ENCODE measurements around the gene CLEC18C.
"Not testable (repeated sequence)": the region's sequence is repeated elsewhere in the genome, so short reads cannot be mapped to it uniquely, and the experiment has no call there.

CLEC18C gene

DNA sequence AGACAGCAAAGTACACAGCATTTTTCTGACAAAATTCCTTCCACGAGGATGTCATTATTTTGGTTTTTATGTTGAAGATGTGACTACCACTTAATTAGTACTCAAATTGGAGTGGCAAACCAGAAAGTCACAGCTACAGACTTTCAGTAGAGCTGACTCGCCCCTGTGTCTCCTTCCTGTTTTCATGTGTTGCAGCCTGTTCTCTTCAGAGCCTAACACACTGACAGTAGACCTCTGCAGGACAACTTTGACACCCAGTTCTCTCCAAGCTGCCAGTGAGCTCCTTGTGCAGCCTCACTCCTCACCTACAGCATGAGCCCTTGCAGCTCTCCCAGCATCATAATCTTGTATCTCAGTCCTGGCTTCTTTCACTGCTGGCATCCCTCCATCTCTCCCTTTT is 49.0 kb downstream of the CLEC18C start:
- DNase-seq, result not testable (repeated sequence)

DNA sequence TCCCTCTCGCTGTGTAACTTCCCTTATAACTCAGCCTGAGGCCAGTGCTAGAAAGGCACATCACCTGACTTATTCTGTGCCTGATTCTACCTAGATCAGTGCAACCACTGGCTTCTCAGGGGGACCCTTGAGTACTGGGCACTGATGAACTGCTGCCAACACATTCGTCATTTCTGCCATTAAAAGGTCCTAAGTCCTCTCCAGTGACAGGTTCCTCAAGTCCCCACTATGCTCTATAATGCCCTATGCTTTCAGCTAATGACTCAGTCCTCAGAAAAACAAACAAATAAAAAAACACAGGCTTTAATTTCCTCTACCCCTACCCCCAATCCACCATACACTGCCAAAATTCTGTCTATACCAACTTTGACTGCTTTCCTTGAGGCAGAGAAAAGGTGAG is 49.6 kb downstream of the CLEC18C start:
- not testable (repeated sequence) for DNase-seq

DNA sequence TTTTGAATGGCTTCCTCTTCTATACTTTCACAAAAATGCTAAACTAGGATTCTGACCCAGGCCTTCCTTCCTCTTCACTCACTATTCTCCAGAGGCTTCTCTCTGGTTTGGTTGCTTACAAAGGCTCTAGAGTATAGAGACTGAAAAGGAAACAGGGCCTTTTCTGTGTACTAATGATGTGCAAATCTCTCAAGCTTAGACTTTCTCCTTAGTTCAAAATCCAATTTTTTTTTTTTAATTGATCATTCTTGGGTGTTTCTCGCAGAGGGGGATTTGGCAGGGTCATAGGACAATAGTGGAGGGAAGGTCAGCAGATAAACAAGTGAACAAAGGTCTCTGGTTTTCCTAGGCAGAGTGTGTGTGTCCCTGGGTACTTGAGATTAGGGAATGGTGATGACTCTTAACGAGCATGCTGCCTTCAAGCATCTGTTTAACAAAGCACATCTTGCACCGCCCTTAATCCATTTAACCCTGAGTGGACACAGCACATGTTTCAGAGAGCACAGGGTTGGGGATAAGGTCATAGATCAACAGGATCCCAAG is 50.5 kb downstream of the CLEC18C start:
- DNase-seq, result not testable (repeated sequence)

DNA sequence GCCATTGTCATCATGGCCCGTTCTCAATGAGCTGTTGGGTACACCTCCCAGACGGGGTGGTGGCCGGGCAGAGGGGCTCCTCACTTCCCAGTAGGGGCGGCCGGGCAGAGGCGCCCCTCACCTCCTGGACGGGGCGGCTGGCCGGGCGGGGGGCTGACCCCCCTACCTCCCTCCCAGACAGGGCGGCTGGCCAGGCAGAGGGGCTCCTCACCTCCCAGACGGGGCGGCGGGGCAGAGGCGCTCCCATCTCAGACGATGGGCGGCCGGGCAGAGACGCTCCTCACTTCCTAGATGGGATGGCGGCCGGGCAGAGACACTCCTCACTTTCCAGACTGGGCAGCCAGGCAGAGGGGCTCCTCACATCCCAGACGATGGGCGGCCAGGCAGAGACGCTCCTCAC is 51.1 kb downstream of the CLEC18C start:
- not testable (repeated sequence) for DNase-seq

DNA sequence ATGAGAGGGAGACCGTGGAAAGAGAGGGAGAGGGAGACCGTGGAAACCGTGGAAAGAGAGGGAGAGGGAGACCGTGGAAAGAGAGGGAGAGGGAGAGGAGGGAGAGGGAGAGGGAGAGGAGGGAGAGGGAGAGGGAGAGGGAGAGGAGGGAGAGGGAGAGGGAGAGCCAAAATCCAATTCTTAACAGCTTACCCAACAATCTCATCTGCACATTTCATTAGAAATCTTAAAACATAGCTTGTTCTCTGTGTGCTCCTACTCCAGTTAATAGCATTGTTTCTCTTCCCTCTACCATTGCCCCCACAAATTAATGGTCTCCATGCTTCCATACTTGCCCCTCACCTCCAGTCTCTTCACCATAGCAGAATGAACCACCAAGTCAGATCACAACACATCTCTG is 51.8 kb downstream of the CLEC18C start:
- DNase-seq, result not testable (repeated sequence)

DNA sequence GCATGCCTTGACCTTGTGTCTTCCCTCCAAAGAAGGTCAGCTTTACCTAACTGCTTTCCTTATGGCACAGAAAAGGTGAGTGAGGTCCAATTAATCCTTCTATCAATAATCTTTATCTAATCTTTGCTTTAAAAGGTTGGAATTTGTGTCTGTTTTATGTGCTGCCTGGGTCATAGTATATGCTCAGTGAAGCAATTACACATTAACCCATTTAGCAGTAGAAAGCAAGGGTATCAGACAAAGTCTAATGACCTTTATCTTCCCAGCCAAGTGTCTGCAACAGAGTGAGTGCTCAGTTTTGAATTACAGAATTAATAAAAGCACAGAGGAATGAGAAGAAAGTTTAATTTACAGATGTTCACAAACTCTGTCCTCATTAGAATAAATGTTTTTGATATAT is 52.4 kb downstream of the CLEC18C start:
- not testable (repeated sequence) for DNase-seq

DNA sequence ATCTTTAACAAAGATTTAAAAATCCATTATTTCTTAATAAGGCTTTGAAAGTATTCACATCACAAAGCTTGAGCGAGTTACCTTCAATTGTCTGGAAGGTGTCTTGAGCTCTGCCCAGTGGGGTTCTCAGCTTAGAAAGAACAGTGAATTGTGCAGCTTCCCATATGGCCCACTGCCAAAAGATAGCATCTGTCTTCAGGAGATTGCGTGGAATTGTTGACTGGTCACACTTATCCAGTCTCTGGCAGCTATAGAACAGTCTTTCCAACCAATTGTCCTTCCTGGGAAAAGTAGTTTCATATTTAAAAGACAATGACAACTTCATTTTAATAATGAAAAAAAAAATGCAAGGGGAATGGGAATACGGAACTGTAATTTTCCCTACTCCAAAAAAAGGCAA is 58.2 kb downstream of the CLEC18C start:
- DNase-seq, result not testable (repeated sequence)
